GM18507 (cell line): ENCODE data around the gene ATP13A2.

Experiments
- DNase-seq: peaks from one replicate; pipeline ENCODE4 v3.0.0; 2011; ENCODE audit warnings: low read depth; ENCODE audit not compliant: insufficient read length; ENCODE audit errors: extremely low spot score
- FAIRE-seq: peaks from 2 replicates; lab custom pipeline; 2011; peaks lifted over from hg19 to GRCh38; lab: Jason Lieb, UNC

The ATP13A2 gene

GRCh38 chr1:16982902-16983301 lies 28.8 kb downstream of the ATP13A2 start:
- FAIRE-seq: no peak
- no peak for DNase-seq

DNA sequence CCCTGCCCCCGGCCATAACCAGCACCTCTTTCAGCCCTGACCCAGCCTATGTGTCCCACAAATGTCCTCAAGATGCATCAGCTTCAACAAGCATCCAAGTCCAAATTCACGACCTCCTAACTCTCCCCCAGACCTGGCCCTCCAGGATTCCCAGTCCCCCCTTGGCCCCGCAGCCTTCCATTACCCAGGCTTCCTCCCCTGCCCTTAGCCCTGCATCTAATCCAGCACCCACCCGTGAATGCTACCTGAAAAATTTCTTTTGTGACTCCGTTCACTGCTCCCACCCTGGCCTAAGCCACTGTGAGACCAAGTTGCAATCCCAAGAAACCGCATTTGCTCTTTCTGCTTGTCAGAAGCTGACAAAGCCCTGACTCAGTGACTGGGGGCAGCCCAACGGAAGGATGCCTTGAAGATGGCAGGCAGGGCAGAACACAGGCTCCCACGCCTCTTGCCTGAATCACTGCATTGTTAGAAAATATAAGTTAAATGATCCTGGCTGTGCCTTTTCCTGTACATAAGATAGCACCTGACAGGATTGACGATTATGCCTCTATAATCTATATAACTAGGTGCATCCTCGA lies 30.4 kb downstream of the ATP13A2 start:
- DNase-seq: no peak
- no peak for FAIRE-seq

GRCh38 chr1:16980473-16981268 lies 31.1 kb downstream of the ATP13A2 start, which contains the start of gene MFAP2:
TSS of gene MFAP2 (minus strand) at chr1:16980620. CDS start at chr1:16978273, 2,347 bp downstream.
- DNase-seq (no peak), FAIRE-seq (no peak)

- FAIRE-seq: no peak
- DNase-seq: no peak
These were observed 32.0 kb downstream of the ATP13A2 start for GRCh38 chr1:16979475-16980327.

DNA sequence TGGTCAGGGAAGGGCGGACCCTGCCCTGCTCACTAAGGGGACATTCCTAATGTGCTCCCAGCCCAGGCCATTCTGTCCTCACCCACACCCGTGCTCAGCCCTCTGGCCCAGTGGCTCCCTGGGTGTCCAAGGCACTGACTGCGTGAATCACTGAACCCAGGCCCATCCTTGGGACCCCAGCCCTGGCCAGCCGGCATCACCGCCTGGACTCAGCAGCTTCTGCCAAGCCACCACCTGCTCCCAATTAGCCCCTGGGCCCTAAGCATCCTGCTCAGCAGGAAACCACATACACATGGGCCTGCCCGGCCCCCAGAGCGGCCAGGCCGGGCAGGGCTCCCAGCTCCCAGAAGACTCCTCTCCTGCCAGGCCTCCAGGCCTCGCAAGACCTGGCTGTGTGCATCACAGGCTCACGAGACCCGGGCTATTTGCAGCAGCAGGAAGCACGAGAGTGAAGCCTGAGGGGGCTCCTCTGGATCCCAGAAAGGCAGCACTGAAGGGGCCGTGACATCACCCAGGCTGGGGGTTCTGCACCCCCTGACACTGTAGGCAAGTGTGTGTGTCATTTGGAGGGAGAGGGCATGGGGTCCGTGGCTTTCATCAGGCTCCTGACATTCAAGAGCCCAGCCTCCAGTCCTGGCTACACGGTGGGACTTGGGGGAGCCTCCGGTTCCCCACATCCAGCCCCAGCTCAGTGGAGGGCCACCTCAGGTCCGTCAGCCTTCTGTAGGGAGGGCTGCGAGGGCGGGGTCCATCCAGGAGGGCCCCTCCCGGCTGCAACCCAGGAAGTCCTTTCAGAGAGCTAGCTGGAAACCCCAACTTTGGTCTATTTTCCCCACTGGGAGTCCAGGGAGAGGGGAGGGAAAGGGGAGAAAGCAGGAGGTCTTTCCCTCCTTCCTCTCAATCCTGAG lies 32.9 kb downstream of the ATP13A2 start:
- FAIRE-seq (no peak), DNase-seq (no peak)

DNA sequence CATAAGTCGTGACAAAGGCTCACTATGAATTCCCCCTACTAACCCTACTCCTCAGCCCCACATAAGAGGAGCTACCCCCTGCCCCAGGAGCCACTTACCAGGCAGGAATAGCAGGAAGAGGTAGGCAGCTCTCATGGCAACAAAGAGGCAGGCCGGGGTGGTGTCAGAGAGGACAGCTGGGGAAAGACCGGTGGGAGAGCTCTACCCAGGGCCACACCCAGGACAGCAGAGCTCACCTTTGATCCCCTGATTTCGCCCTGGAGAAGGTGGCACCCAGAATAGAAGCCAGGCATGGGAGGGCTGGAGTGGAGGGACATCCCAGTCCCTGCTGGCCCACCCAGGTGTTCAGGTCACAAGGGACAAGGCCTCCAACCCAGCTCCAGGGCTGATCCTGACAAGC lies 33.6 kb downstream of the ATP13A2 start:
- no peak for FAIRE-seq

DNA sequence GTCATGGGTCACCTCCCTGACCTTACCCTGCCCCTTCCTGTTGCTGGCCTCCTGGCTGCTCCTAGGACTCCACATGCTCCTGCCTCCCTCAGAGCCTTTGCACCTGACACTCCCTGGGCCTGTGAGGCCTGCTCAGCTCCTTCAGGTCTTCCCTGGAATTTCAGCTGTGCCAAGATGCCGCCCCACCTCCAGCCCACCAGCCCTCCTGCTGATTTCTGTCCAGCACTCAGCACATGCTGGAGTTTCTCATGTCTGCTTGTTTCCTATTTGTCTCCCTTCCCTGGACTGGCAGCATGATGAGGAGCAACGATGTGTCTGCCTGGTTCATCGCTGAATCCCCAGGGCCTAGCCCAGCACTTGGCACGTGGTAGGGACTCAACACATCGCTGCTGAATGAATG lies 34.4 kb downstream of the ATP13A2 start:
- FAIRE-seq (no peak), DNase-seq (no peak)

More for the DNA sequence above, 33.6 kb downstream of the ATP13A2 start:
- DNase-seq: no peak

- no peak for FAIRE-seq
- DNase-seq: no peak
These were observed 34.8 kb downstream of the ATP13A2 start for GRCh38 chr1:16976966-16977365.

GRCh38 chr1:16975838-16976237 lies 35.9 kb downstream of the ATP13A2 start:
- DNase-seq (no peak), FAIRE-seq (no peak)

GRCh38 chr1:16975211-16975610 lies 36.5 kb downstream of the ATP13A2 start:
- DNase-seq: no peak
- FAIRE-seq: no peak

- FAIRE-seq: no peak
These were observed 38.5 kb downstream of the ATP13A2 start for GRCh38 chr1:16973215-16973614.

GRCh38 chr1:16972189-16972895 lies 39.4 kb downstream of the ATP13A2 start:
- FAIRE-seq (no peak), DNase-seq (no peak)

More at GRCh38 chr1:16973215-16973614, 38.5 kb downstream of the ATP13A2 start:
- DNase-seq: no peak

GRCh38 chr1:16971341-16972188 lies 40.2 kb downstream of the ATP13A2 start:
- FAIRE-seq: no peak
- no peak for DNase-seq

DNA sequence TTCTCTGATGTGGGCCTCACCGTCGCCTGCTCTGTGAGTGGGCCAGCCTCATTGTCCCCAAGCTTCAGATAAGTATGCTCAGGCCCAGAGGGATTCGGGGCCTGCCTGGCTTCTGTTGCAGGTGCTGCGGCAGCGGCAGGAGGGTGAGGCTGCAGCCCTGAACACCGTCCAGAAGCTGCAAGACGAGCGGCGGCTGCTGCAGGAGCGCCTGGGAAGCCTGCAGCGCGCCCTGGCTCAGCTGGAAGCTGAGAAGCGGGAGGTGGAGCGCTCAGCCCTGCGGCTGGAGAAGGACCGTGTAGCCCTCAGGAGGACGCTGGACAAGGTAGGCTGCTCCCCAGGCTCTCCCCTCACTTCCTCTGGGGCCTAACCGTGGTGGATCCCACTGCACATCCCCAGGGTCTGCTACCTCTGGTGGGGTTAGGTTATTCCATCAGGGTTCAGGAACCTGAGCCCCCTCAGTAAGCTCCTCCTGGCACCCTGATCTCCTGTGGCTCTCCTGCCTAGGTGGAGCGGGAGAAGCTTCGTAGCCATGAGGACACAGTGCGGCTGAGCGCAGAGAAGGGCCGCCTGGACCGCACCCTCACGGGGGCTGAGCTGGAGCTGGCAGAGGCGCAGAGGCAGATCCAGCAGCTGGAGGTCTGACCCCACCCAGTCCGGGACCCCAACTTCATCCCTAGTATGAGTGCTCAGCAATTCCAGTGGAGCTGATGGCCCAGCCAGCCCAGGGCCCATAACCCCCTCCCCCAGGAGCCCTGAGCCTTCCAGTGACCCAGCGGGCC lies 41.4 kb downstream of the ATP13A2 start:
- FAIRE-seq: no peak
- no peak for DNase-seq

DNA sequence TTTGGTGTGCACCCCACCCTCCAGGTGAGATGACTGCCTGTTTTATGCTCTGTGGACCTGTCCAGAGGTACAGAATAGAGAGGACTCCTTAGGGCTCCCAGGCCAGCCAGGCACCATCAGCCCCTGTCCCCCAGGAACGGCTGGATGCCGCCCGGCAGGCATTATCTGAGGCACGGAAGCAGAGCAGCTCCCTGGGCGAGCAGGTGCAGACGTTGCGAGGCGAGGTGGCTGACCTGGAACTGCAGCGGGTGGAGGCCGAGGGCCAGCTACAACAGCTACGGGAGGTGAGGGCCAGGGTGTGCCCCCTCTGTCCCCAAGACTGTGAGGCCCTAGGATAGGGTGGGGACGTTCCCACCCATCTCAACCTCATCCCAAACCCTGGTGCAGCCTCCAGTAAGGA lies 42.1 kb downstream of the ATP13A2 start:
- DNase-seq (no peak), FAIRE-seq (no peak)

GRCh38 chr1:16969057-16969611 lies 42.6 kb downstream of the ATP13A2 start:
- no peak for DNase-seq
- FAIRE-seq: no peak

GRCh38 chr1:16968372-16968771 lies 43.4 kb downstream of the ATP13A2 start:
- DNase-seq: no peak
- no peak for FAIRE-seq
